Measurements from ENCODE around the gene CREB1. TPM values are rescaled to one million over a fixed set of nuclear protein-coding genes. Genes with fewer than 3 reads are reported as not detected.
"Not testable (repeated sequence)": the region's sequence is repeated elsewhere in the genome, so short reads cannot be mapped to it uniquely, and the experiment has no call there.

Gene CREB1
- total RNA-seq, 1 donor from 2014 or later = 54.5 TPM

GRCh38 chr2:207491086-207491485 lies 38.7 kb upstream of the CREB1 start:
- H3K27me3 ChIP-seq (ENCODE audit: control insufficient read depth, insufficient read depth, low read length) = no peaks in the 10 kb centered on the region
- H3K4me3 ChIP-seq (ENCODE audit: low read depth, low read length) = no peak overlapping the region
- no peak for DNase-seq (ENCODE audit: low read depth)
- TF ChIP-seq, protein P1, sequence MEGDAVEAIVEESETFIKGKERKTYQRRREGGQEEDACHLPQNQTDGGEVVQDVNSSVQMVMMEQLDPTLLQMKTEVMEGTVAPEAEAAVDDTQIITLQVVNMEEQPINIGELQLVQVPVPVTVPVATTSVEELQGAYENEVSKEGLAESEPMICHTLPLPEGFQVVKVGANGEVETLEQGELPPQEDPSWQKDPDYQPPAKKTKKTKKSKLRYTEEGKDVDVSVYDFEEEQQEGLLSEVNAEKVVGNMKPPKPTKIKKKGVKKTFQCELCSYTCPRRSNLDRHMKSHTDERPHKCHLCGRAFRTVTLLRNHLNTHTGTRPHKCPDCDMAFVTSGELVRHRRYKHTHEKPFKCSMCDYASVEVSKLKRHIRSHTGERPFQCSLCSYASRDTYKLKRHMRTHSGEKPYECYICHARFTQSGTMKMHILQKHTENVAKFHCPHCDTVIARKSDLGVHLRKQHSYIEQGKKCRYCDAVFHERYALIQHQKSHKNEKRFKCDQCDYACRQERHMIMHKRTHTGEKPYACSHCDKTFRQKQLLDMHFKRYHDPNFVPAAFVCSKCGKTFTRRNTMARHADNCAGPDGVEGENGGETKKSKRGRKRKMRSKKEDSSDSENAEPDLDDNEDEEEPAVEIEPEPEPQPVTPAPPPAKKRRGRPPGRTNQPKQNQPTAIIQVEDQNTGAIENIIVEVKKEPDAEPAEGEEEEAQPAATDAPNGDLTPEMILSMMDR (IDR thresholded peaks at IDR 0.05; ENCODE audit: insufficient read depth, low read length, poor library complexity, severe bottlenecking) = no peak
- H3K36me3 ChIP-seq (ENCODE audit: control insufficient read depth, insufficient read depth, low read length) = no peaks in the 10 kb centered on the region

DNA sequence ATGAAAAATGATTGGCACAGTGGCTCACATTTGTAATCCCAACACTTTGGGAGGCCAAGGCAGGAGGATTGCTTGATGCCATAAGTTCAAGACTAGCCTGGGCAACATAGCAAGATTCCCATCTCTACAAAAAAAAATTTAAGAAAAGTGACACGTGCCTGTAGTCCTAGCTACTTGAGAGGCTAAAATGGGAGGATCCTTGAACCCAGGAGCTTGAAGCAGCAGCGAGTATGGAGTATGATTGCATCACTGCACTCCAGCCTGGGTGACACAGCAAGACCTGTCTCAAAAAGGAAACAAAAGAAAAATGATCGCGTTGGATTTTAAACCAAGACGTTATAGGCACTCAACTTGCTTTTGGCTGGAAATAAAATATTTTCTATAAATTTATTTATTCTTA lies 37.8 kb upstream of the CREB1 start:
- TF ChIP-seq, protein P1 (IDR thresholded peaks at IDR 0.05; ENCODE audit: insufficient read depth, low read length, poor library complexity, severe bottlenecking) = no peak
- DNase-seq (ENCODE audit: low read depth) = no peak
- no peak overlapping the region for H3K4me3 ChIP-seq (ENCODE audit: low read depth, low read length)
- H3K27me3 ChIP-seq (ENCODE audit: control insufficient read depth, insufficient read depth, low read length) = no peaks in the 10 kb centered on the region
- no peaks in the 10 kb centered on the region for H3K36me3 ChIP-seq (ENCODE audit: control insufficient read depth, insufficient read depth, low read length)

DNA sequence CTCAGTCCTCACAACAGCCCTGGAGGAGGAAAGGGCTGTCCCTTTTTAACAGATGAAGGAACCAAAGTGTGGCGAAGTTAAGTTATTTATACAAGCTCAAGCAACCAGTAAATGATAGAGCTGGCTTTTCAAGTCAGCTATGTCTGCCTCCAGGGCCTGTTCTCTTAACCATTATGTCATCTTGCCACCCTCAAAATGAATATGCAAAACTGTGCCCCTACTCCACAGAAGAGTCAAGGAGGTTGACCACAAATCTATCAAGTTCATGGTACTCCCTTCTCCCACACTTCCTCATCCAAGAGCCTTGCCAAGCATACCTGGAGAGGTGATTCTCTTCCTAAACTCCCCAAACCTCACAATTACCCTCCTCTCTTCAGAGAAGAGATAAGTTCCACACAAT lies 37.3 kb upstream of the CREB1 start:
- no peaks in the 10 kb centered on the region for H3K27me3 ChIP-seq (ENCODE audit: control insufficient read depth, insufficient read depth, low read length)
- H3K4me3 ChIP-seq (ENCODE audit: low read depth, low read length) = no peak overlapping the region
- DNase-seq (ENCODE audit: low read depth) = no peak
- TF ChIP-seq, protein P1 (IDR thresholded peaks at IDR 0.05; ENCODE audit: insufficient read depth, low read length, poor library complexity, severe bottlenecking) = no peak
- H3K36me3 ChIP-seq (ENCODE audit: control insufficient read depth, insufficient read depth, low read length) = no peaks in the 10 kb centered on the region

- DNase-seq (ENCODE audit: low read depth) = no peak
- H3K27me3 ChIP-seq (ENCODE audit: control insufficient read depth, insufficient read depth, low read length) = no peaks in the 10 kb centered on the region
- H3K4me3 ChIP-seq (ENCODE audit: low read depth, low read length) = no peak overlapping the region
- TF ChIP-seq, protein P1 (IDR thresholded peaks at IDR 0.05; ENCODE audit: insufficient read depth, low read length, poor library complexity, severe bottlenecking) = no peak
- H3K36me3 ChIP-seq (ENCODE audit: control insufficient read depth, insufficient read depth, low read length) = no peaks in the 10 kb centered on the region
Observed at GRCh38 chr2:207494137-207494536, 35.6 kb upstream of the CREB1 start.

GRCh38 chr2:207496936-207497335 lies 32.8 kb upstream of the CREB1 start:
- not testable (repeated sequence) for DNase-seq (ENCODE audit: low read depth); H3K36me3 ChIP-seq (ENCODE audit: control insufficient read depth, insufficient read depth, low read length); H3K4me3 ChIP-seq (ENCODE audit: low read depth, low read length); H3K27me3 ChIP-seq (ENCODE audit: control insufficient read depth, insufficient read depth, low read length)

- TF ChIP-seq, protein P1 (IDR thresholded peaks at IDR 0.05; ENCODE audit: insufficient read depth, low read length, poor library complexity, severe bottlenecking) = no peak
- H3K27me3 ChIP-seq (ENCODE audit: control insufficient read depth, insufficient read depth, low read length) = no peaks in the 10 kb centered on the region
- no peak for DNase-seq (ENCODE audit: low read depth)
- H3K4me3 ChIP-seq (ENCODE audit: low read depth, low read length) = no peak overlapping the region
- no peaks in the 10 kb centered on the region for H3K36me3 ChIP-seq (ENCODE audit: control insufficient read depth, insufficient read depth, low read length)
Observed at GRCh38 chr2:207497596-207497995, 32.2 kb upstream of the CREB1 start.

Measured in kidney epithelial cell (primary cell).